GM06990 (cell line): ENCODE results near the gene MKNK1.

Source experiments
- DNase-seq: peaks from one replicate; pipeline ENCODE4 v3.0.0-alpha.2; 2011; ENCODE audit not compliant: insufficient read length; ENCODE audit errors: extremely low read depth
- H3K27me3 ChIP-seq: replicated peaks from 2 replicates; pipeline ENCODE4 v1.6.0; 2011; ENCODE audit warnings: low read length; ENCODE audit not compliant: control insufficient read depth, insufficient read depth
- H3K36me3 ChIP-seq: 2 replicates; pipeline ENCODE4 v1.5.1; 2011; ENCODE audit warnings: low read length; ENCODE audit not compliant: control insufficient read depth, insufficient read depth
- H3K4me3 ChIP-seq: replicated peaks from 2 replicates; pipeline ENCODE4 v1.5.1; 2011; ENCODE audit warnings: low read depth, mild to moderate bottlenecking, control low read depth, low read length
- CTCF ChIP-seq: IDR thresholded peaks from 2 replicates; pipeline ENCODE4 v1.5.1; 2011; ENCODE audit warnings: low read length, control low read depth, mild to moderate bottlenecking, inconsistent platforms; ENCODE audit not compliant: insufficient read depth, poor library complexity, severe bottlenecking

Gene MKNK1

GRCh38 chr1:46587069-46587468 lies 17.0 kb downstream of the MKNK1 start:
- no peak overlapping the region for H3K4me3 ChIP-seq
- TF ChIP-seq CTCF = no peak
- peaks cover 16% of the 10 kb centered on the region for H3K36me3 ChIP-seq
- H3K27me3 ChIP-seq = no peaks in the 10 kb centered on the region
- no peak for DNase-seq

GRCh38 chr1:46585312-46585938 lies 18.6 kb downstream of the MKNK1 start:
- Histone ChIP-seq H3K4me3 (no peak overlapping the region), H3K27me3 (no peaks in the 10 kb centered on the region), H3K36me3 (peaks cover 10% of the 10 kb centered on the region)
- TF ChIP-seq CTCF = no peak
- no peak for DNase-seq

DNA sequence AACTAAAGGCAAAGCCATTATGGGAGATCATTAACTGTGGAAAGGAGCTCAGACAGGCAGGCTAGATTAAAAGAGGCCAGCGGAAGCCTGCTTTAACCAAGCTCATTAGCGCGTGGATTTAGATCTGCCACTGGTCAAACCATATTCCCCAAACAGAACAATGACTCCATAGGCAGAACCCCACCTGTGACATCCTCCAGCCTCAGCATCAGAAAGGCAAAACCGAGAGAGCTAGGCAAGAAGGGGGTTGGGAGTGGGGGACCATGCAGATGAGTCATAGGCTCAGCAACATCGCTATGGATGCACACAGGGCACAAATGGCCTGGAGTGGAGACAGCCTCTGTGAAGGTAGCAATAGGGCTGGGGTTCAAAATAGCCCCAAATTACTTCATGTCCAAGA lies 20.6 kb downstream of the MKNK1 start:
- DNase-seq = no peak
- Histone ChIP-seq H3K27me3 (no peaks in the 10 kb centered on the region), H3K36me3 (peaks cover 17% of the 10 kb centered on the region), H3K4me3 (no peak overlapping the region)
- TF ChIP-seq CTCF = no peak

GRCh38 chr1:46582972-46583371 lies 21.1 kb downstream of the MKNK1 start:
- peaks cover 17% of the 10 kb centered on the region for H3K36me3 ChIP-seq
- H3K4me3 ChIP-seq = no peak overlapping the region
- no peaks in the 10 kb centered on the region for H3K27me3 ChIP-seq
- no peak for DNase-seq
- TF ChIP-seq CTCF = no peak

GRCh38 chr1:46581681-46582455 lies 22.2 kb downstream of the MKNK1 start:
- no peak for TF ChIP-seq CTCF
- Histone ChIP-seq H3K4me3 (no peak overlapping the region), H3K36me3 (peaks cover 19% of the 10 kb centered on the region), H3K27me3 (no peaks in the 10 kb centered on the region)
- DNase-seq = no peak
